Renal cortex interstitium (tissue), 11 donors: ENCODE results near the gene IFI30. TPM values are rescaled to one million over a fixed set of nuclear protein-coding genes. Genes with fewer than 3 reads are reported as not detected.
A peak's percentile ranks its signal among the peaks of the same experiment; 100 is the strongest.
"Not testable (repeated sequence)": the region's sequence is repeated elsewhere in the genome, so short reads cannot be mapped to it uniquely, and the experiment has no call there.

ENCODE experiments used
- DNase-seq, 11 donors: peaks; one replicate each; pipeline ENCODE4 v3.0.0-alpha.2; 2013; ENCODE audit warnings: low read depth in 9 of 11, low spot score in 4 of 11; ENCODE audit errors: extremely low read depth in 1 of 11
- polyA plus RNA-seq, 3 donors: library from polyadenylated mRNA; unstranded; fragments of 120-200 nt; gene quantifications; one replicate each; pipeline ENCODE4 v1.2.1, GENCODE V29; 2013; ENCODE audit not compliant: insufficient read length in 3 of 3

IFI30 gene
- polyA plus RNA-seq, 3 donors, result 11.4 to 20.4 (median 11.7) TPM

- not testable (repeated sequence) for DNase-seq
Observed at GRCh38 chr19:18209912-18210311, 36.3 kb downstream of the IFI30 start.

GRCh38 chr19:18211683-18212082 lies 38.1 kb downstream of the IFI30 start:
- DNase-seq, result no peak

DNA sequence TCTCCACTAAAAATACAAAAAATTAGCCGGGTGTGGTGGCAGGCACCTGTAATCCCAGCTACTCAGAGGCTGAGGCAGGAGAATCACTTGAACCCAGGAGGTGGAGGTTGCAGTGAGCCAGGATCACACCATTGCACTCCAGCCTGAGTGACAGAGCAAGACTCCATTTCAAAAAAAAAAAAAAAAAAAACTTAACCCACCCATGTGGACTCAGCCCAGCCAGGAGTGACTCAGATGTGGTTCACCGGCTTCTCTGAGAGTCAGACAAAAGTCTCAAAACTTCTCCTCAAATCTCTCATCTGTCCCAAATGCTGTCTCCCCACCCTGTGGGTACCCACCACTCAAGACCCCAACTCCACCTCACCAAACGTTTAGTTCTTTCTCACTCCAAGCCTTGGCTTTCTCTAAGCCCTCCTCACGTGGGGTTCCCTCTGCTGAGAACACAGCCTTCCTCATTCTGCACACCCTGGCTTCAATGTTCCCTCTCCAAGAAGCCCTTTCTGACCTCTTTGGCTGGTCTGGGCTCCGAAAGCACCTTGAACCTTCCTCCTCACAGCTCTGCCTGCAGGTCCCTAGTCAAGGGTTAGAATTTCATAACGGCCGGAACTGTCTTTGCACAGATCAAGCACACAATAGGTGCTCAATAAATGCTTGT lies 41.3 kb downstream of the IFI30 start:
- DNase-seq, result no peak

DNA sequence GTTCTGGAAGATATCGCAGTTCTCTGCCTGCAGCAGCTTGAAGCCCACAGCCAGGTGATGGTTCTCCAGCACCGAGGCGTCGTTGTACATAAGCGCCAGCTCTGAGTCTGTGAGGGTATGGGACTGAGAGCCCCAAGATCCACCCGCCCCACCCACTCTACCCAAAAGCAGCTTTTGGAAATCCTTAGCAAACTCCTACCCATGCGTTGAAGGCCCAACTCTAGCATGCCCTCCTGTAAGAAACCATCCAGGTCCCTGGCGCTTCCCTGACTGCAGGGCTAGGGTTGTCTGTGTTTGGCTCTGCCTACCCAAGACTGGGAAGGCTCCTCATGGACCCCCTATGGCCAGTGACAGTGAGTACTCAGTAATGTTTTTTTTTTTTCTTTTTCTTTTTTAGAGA lies 43.2 kb downstream of the IFI30 start:
- DNase-seq, result no peak

DNA sequence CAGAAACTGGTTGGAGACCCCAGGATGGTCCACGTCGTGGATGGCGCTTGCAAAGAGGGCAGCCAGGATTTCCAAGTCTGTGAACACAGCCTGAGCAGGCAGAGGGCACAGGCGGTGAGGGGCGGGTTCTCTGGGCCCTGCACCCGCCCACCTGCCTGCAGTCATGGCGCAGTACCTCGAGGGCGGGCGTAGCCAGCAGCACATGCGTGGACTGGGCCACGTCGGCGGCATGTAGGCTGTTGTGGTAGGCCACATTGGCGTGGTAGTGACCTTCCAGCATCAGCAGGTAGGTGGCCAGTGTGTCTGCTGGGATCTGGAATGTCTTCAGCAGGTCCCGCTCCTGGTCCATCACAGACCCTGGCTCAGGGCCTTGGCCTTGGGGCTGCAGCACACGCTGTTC lies 44.5 kb downstream of the IFI30 start:
- DNase-seq, result no peak

- DNase-seq, result no peak
Observed at GRCh38 chr19:18218600-18218999, 45.0 kb downstream of the IFI30 start.

GRCh38 chr19:18219911-18220631 lies 46.5 kb downstream of the IFI30 start:
- no peak for DNase-seq

GRCh38 chr19:18220632-18221275 lies 47.1 kb downstream of the IFI30 start:
- no peak for DNase-seq

- DNase-seq, result no peak
Observed at GRCh38 chr19:18221815-18222725, 48.5 kb downstream of the IFI30 start.

DNA sequence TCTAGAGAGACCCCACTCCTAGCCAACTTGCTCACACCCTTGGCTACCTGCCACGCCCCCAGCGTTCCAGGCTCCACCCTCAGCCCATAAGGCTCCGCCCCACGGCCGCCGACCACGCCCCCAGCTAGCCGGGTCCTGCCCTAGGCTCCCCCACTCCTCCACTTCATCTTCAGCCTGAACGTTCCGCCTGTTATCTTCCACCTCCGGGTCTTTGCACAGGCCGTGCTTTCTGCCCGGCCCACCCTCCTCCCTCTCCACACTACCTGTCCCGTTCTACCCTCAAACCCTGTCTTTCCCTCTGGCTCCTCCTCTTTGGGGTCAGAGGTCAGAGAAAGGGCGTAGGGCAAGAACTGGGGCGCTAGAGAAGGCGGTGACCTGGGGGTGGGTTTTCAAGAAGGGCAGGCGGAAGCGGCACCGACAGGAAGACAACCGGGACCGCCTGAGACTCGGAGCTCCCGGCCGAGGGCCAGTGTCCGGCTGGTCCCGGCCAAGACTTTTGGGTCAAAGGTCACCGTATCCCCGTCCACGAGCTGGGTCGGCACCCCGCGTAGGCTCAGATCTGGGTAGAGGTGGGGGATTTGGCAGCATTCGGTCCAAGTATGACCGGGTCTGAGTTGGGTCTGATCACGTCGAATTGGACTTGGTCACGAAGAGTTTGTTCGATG lies 50.4 kb downstream of the IFI30 start:
- DNase-seq, result no peak

- peak; percentile 90 to 96 (median 95) for DNase-seq
Observed at GRCh38 chr19:18224525-18225354, 51.1 kb downstream of the IFI30 start.

- DNase-seq, result no peak
Observed at GRCh38 chr19:18225355-18225701, 51.7 kb downstream of the IFI30 start.

DNA sequence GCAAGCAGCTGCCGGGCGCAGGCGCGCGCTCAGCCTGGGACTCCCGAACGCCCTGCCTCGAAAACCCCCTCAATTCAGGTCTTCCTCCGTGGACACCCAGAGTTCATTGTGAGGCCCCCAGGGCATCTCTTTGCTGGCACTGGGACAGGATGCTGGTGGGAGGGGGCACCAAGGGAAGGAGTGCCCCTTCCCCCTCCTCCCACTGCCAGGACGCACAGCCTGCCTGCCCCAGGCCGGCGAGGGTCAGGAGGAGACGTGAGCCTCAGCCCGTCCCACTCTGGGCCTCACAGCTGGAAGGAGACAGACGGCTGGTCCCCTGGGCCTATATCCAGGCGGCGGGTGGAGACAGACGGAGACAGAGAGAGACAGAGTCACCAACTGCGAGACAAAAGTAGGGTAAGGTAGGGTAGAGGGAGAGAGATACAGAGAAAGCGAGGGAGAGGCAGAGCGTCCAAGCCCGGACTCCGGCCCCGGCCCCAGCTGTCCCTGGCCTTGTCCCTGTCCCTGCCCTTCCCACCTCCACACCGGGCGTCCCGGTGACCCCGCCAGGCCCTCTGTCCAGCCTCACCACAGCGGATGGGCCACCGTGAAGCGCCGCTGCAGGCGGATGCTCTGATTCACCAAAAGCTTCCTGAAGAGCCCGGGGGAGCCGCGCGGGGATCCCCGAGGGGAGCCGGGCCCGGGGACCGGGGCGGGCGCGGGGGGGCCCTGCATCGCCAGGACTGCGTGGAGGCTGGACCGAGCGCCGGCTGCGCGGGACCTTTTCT lies 52.3 kb downstream of the IFI30 start, which contains the start of gene PDE4C:
Gene PDE4C, minus strand, starts transcription at position 737 of the 767 bp plus-strand sequence. Its CDS starts 23 bp downstream, at position 714.
- DNase-seq, result no peak

DNA sequence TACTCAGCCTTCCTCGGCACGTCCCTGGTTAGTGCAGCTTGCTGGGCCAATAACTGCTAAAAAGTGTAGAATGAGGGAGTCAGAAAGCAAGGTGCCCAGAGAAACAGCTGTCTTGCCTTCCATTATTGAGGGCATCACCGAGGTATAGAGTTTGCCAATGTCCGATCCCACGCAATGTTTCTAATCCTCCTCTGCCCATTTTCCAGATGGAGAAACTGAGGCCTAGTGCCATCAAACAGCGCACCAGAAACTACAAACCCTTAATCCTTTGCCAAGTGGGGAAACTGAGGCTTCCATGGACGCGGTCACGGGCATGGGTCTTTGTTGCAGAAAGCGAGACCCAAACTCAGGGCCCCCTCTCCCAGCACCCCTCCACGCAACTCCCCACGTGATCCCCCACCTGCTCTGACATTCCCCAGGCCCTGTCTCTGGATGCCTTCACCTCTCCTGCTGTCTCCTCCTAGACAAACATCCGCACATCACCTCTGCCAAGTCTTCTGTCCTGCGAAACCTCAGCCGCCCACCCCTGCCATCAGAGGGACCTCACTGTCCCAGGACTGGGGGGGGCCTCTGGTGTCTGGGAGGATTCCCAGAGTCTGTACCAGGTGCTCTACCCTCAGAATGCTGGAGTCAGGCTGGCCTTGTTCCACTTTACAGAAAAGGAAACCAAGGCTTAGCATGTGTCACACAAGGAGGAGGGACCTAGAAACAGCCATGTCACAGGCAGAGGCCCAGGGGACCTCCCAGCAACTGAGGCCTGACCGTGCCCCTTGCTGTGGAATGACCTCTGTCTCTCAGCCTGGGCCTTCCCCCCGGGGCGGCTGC lies 53.6 kb downstream of the IFI30 start:
- DNase-seq, result no peak
